Panc1 (cell line): ENCODE measurements around the gene IFI30.

ENCODE experiments used
- CTCF ChIP-seq: fragments of 450-650 bp; IDR thresholded peaks from 2 replicates; pipeline ENCODE4 v1.5.1; 2017; ENCODE audit warnings: mild to moderate bottlenecking
- POLR2AphosphoS5 ChIP-seq: IDR thresholded peaks from 2 replicates; pipeline ENCODE4 v1.6.1; 2012; ENCODE audit warnings: mild to moderate bottlenecking, low read depth, low read length, moderate library complexity

DNA sequence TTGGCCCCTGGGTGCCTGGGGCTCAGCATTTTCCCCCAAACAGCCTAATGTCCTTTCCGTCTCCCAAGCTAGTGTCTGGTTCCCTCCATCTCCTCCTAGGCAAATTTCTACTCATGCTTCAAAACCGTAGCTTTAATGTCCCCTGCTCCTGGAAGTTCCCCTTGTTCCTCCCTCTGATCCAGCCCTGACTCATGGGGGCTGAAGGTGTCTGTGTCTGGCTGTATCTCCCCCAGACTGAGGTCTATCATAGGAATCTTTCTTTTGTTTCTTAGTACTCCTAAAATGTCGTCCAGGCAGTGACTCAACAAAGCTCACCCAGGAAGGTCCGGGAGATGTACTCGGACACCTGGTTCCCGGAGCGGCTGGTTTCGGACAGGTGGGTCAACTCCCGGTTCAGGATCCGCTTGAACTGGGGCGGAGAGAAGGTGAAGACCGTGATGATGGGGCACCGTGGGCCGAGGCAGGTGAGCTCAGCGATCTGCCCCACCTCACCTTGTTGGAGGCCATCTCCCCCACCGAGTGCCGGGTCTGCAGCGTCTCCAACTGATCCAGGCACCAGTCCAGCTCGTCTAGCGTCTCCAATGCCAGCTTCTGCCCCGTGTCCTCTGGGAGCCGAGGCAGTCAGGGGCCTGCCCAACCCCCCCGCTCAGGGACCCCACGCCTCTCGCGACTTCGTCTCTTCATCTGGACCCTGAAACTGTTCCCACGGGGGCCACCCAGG lies 46.5 kb downstream of the IFI30 start:
- TF ChIP-seq CTCF (no peak), POLR2AphosphoS5 (no peak)
